NAMALWA (cell line): ENCODE data around the gene KDM6B.
A peak's percentile ranks its signal among the peaks of the same experiment; 100 is the strongest.

Experiments
- DNase-seq: peaks from one replicate; pipeline ENCODE4 v3.0.0-alpha.2; 2015; ENCODE audit warnings: low spot score

Gene KDM6B

DNA sequence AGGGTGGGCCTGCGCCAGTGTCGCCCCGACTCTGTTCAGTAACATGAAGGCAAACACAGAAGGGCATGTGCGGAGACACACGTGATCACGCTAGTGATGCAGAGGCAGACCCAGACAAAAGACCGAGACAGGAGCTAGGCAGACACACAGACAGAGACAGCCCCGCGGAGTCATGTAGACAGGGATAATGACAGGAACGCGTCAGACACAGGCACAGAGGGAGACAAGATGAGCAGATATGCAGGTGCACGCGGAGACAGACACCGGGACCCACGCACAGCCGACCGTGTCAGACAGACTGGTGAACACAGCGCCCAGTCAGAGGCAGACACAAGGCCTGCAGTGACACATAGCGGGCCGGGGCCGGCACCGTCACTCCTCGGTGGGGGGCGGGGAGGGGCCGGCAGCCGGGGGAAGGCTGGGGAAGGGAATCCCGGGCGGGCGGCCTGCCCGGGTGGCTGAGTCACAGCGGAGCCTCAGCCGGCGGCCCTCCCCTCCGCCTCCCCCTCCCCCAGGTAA, 7.4 kb downstream of the KDM6B start:
- peak; percentile 78 for DNase-seq

DNA sequence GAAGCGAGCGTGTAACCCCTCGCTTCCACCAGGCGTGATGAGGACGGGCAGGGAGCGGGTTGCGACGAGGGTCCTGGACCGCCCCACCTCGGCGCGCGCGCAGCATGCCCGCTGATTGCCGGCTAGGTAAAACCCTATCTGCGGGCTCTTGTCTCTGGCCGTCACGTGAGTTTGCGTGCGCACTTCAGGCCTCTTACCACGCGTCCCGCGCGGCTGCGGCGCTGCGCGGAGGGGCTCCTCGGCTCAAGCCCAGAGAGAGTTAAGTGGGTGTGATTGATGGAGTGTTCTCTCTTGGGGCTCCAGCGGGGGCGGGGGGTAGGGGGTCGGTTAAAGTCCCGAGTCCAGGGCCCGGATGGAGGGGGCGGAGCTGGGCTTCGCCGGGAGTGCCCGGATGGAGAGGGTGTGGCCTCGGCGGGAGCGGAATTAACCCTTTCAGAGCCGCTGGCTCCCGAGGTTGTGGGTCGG, 7.9 kb downstream of the KDM6B start:
- DNase-seq = peak; percentile 83

DNA sequence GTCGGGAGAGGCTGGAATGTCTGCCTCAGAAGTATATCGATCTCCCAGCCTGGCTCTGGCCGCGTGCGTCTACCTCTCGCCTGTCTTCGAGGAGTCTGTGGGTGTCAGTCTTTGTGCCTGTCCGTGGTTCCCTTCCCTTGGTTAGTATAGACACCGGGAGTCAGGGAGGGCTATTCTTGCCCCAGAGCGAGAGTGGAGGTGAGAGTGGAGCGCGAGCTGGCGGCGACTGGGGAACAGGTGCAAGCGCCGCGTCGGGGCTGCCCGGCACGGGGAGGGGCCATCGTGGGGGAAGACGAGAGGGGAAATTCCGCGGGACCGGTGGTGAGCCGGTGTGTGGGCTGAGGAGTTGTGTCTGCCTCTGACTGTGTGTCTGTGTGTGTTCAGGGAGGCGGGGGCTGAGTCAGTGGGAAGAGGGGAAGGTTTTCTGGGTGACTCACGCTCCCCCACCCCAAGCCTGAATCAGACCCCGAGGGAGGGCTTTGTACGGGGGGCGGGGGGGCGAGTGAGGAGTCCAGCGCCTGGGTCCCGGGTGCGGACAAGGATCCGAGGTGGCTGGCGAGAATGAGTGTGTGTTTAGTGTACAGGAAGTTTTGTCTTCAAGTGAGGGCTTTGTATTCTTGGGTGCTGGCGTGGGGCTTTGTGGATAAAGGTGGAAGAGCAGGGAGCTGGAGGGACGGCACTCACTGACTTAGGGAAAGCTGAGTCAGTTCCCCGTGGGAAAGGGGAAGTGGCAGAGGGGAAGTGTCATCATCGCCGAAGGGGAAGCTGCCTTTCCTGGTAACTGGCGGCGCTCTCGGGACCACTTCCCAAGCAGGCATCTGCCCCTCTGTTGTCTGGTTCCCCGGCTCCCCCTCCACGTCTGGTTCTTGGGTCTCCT, 8.6 kb downstream of the KDM6B start:
- peak; percentile 77 for DNase-seq

DNA sequence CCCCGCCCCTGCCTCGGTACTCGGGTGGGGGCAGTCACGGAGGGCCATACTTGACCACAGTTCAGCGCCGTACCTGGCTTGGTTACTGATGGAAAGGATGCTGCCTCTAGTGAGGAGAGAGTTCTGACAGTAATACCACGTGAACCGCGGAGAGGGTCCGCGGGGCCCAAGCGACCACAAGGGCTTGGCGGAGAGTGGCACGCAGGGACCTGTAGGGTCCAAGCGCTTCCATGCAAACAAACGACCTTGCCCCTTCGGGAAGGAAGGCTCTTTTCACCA, 9.2 kb downstream of the KDM6B start:
- DNase-seq = no peak

DNA sequence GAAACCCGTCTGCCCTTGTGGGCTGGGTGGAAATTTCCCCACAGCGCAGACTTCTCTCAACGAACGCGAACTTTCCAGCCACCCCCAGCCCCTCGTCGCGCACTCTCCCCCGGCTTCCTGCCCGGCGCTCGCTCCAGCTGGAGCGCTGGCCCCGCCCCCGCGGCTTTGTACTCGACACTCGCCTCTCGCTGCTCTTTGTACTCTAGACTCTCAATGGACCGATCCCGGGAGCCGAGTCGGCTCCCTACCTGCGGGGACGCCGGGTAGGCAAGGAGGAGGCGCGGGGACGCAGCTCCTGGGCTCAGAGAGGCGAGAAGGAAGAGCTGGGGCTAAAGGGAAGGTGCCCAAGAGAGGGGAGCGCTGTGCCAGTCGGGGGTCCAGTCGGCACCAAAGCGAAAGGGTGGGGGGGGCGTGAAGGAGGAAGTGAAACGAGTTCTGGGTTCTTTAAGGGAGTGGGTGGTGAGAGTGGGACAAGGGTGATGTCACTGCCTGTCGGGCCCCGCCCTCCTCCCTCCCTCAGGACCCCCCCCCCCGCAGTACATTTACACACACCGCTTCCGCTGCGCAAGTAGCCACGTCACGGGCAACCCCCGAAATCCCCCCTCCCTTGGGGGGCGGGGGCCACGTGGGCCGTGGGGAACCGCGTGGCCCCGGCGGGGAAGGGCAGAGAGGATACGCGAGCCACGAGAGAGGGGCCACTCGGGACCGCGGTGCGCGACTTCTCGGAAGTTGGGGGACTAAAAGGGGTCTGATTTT, 9.7 kb downstream of the KDM6B start:
- peak; percentile 83 for DNase-seq

DNA sequence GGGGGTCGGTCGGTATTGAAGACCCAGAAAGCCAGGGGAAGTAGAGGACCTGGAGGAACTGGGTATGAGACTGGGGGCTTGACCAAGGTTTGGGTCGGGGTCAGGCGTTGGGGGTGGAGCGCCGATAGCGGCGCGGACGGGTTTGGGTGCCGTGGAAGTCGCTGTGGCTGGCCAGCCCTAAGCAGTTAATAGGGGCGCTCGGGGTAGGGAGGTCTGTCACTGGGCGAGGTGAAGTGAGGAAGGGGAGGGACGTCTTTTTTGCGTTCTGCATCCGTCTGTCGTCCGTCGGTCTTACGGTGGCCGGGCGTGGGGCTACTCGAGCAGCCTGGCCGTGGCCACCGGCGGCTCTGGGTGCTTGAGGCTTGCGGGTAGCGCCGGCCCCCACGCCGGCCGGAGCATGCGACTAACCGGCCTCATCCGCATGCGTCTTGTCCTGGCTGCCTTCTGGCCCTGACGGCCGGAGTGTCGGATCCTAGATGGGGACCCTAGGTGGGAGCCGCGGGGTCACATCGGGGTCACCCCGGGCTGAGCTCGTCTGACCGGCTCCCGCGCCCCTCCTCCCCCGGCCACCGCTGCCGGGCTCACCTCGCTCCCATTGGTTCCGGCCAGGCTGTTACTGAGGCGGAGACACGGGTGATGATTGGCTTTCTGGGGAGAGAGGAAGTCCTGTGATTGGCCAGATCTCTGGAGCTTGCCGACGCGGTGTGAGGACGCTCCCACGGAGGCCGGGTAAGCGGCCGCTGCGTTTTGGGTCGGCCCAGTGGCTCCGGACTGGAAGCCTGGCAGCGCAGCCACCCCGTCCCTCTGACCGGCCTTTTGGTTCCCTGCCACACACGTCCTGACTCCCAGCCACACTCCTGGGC, 10.5 kb downstream of the KDM6B start:
- peak; percentile 90 for DNase-seq

DNA sequence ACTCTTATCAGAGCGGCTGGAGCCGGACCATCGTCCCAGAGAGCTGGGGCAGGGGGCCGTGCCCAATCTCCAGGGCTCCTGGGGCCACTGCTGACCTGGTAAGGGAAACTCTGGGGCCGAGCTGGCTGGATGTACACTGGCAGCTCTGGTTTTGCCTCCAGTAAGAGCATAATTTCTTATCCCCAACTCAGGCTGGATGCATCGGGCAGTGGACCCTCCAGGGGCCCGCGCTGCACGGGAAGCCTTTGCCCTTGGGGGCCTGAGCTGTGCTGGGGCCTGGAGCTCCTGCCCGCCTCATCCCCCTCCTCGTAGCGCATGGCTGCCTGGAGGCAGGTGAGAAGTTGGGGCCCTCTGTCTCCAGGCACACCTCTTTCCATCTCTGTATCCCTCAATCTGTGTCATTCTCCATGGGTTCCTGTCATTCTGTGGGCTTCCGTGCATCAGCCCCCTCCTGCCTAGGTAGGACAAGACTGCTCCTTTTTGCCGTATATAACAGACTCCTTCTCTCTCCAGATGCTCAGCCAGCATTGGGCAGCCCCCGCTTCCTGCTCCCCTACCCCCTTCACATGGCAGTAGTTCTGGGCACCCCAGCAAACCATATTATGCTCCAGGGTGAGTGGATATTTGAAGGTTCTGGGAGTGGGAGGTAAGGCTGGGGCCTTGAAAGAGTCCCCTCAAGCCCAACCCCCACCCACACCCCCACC, 11.5 kb downstream of the KDM6B start:
- no peak for DNase-seq

DNA sequence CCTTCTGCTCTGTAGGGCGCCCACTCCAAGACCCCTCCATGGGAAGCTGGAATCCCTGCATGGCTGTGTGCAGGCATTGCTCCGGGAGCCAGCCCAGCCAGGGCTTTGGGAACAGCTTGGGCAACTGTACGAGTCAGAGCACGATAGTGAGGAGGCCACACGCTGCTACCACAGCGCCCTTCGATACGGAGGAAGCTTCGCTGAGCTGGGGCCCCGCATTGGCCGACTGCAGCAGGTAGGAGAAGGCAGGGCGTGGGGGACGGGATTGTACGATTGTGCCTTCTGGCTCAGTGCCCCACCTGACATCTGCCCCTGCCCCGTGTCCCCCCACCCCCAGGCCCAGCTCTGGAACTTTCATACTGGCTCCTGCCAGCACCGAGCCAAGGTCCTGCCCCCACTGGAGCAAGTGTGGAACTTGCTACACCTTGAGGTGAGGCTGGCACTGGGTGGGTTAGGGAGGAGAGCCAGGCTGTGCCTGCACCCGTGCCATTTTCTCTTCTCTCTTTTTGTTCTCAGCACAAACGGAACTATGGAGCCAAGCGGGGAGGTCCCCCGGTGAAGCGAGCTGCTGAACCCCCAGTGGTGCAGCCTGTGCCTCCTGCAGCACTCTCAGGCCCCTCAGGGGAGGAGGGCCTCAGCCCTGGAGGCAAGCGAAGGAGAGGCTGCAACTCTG, 12.2 kb downstream of the KDM6B start:
- DNase-seq = no peak

DNA sequence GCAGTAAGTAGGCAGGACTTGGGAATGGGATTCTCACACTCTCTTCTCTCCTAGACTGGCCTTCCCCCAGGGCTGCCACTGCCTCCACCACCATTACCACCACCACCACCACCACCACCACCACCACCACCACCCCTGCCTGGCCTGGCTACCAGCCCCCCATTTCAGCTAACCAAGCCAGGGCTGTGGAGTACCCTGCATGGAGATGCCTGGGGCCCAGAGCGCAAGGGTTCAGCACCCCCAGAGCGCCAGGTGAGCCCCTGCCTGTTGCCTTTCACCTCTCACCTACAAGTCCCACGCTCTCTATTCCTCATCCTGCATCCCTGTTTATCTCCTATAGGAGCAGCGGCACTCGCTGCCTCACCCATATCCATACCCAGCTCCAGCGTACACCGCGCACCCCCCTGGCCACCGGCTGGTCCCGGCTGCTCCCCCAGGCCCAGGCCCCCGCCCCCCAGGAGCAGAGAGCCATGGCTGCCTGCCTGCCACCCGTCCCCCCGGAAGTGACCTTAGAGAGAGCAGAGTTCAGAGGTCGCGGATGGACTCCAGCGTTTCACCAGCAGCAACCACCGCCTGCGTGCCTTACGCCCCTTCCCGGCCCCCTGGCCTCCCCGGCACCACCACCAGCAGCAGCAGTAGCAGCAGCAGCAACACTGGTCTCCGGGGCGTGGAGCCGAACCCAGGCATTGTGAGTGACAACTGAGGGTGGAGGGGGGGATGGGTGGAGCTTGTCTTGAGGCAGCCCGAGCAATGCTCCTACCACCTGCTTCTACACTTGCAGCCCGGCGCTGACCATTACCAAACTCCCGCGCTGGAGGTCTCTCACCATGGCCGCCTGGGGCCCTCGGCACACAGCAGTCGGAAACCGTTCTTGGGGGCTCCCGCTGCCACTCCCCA, 13.0 kb downstream of the KDM6B start:
- DNase-seq = no peak

DNA sequence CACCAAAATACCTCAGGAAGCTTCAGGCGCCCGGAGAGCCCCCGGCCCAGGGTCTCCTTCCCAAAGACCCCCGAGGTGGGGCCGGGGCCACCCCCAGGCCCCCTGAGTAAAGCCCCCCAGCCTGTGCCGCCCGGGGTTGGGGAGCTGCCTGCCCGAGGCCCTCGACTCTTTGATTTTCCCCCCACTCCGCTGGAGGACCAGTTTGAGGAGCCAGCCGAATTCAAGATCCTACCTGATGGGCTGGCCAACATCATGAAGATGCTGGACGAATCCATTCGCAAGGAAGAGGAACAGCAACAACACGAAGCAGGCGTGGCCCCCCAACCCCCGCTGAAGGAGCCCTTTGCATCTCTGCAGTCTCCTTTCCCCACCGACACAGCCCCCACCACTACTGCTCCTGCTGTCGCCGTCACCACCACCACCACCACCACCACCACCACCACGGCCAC, 14.1 kb downstream of the KDM6B start:
- DNase-seq = no peak

DNA sequence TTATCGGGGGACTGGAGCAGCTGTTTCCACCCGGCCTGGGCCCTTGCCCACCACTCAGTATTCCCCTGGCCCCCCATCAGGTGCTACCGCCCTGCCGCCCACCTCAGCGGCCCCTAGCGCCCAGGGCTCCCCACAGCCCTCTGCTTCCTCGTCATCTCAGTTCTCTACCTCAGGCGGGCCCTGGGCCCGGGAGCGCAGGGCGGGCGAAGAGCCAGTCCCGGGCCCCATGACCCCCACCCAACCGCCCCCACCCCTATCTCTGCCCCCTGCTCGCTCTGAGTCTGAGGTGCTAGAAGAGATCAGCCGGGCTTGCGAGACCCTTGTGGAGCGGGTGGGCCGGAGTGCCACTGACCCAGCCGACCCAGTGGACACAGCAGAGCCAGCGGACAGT, 14.7 kb downstream of the KDM6B start:
- DNase-seq = no peak

DNA sequence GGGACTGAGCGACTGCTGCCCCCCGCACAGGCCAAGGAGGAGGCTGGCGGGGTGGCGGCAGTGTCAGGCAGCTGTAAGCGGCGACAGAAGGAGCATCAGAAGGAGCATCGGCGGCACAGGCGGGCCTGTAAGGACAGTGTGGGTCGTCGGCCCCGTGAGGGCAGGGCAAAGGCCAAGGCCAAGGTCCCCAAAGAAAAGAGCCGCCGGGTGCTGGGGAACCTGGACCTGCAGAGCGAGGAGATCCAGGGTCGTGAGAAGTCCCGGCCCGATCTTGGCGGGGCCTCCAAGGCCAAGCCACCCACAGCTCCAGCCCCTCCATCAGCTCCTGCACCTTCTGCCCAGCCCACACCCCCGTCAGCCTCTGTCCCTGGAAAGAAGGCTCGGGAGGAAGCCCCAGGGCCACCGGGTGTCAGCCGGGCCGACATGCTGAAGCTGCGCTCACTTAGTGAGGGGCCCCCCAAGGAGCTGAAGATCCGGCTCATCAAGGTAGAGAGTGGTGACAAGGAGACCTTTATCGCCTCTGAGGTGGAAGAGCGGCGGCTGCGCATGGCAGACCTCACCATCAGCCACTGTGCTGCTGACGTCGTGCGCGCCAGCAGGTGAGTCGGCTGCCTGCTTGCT, 15.2 kb downstream of the KDM6B start:
- no peak for DNase-seq

DNA sequence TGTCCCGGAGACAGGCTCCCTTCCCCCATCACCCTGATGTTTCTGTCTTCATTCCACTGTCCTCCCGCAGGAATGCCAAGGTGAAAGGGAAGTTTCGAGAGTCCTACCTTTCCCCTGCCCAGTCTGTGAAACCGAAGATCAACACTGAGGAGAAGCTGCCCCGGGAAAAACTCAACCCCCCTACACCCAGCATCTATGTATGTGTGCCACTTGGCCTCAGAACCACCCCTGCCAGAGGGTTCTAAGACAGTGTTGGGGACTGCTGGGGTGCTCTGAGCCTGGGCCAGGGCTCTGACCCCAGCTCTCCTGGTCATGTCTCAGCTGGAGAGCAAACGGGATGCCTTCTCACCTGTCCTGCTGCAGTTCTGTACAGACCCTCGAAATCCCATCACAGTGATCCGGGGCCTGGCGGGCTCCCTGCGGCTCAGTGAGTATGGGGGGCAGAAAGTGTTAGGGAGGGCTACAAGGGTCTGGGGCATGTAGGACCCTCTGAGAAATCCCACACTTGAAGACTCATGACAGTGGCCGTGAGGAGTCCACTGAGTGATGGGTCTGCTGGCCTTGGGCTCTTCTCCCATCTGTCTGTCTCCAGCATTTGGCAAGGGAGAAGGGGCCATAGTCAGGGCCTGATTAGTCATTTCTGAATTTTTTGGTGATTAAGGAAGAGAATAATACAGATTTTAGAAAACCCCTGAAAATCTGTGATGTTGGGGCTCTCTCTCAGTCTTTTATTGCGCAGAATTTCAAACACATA, 15.9 kb downstream of the KDM6B start:
- no peak for DNase-seq

DNA sequence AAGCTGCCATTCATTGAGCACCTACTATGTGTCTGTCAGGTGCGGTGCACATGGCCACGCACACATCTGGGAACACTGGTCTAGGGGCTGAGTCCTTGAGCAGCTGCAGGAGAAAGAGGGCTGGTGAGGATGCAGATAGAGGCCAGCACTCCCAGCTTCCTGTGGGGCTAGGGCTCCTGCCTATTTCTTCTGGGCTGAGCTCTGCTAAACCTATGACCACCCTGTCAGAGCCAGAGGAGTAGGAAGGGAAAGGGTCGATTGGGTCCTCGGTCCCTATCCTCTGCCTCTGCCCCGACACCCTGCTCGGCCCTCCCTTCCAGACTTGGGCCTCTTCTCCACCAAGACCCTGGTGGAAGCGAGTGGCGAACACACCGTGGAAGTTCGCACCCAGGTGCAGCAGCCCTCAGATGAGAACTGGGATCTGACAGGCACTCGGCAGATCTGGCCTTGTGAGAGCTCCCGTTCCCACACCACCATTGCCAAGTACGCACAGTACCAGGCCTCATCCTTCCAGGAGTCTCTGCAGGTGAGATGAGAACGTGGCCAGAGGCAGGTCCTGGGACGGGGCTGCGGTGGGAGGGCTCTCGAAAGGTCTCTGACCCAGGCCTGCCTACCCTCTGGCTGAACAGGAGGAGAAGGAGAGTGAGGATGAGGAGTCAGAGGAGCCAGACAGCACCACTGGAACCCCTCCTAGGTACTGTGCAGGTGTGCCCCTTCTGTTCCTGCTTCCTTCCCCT, 16.9 kb downstream of the KDM6B start:
- no peak for DNase-seq

DNA sequence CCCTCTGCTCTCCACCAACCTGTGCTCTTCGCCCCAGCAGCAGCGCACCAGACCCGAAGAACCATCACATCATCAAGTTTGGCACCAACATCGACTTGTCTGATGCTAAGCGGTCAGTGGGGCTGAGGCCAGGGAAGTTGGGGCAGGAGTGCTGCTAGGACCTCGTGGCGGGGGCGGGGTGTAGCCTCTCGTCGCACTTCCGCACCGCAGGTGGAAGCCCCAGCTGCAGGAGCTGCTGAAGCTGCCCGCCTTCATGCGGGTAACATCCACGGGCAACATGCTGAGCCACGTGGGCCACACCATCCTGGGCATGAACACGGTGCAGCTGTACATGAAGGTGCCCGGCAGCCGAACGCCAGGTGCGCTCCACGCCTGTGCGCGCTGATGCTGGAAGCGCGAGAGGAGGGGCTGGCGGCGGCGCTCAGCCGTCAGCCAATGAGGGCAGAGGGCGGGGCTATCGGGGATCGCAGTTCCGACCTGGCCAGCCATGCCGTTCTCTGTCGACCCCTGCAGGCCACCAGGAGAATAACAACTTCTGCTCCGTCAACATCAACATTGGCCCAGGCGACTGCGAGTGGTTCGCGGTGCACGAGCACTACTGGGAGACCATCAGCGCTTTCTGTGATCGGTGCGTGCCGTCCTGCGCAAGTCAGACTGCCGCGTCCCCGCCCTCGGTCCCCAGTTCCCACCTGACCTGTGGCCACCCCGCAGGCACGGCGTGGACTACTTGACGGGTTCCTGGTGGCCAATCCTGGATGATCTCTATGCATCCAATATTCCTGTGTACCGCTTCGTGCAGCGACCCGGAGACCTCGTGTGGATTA, 17.6 kb downstream of the KDM6B start:
- peak; percentile 87 for DNase-seq

DNA sequence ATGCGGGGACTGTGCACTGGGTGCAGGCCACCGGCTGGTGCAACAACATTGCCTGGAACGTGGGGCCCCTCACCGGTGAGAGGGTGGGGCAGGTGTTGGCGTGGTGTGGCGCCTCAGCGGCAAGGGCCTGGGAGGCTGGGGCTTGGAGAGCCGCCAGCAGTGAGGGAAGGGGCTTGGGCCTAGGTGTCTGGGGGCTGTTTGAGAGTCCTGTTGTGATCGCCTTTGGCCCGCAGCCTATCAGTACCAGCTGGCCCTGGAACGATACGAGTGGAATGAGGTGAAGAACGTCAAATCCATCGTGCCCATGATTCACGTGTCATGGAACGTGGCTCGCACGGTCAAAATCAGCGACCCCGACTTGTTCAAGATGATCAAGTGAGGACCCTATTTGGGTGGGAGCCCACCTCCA, 18.2 kb downstream of the KDM6B start:
- DNase-seq = no peak
